HG02610 (cell line): ENCODE measurements around the gene ESPNL.

ENCODE experiments used
- ATAC-seq: cut with Tn5 transposase; IDR thresholded peaks from one replicate; pipeline ENCODE4 v1.9.1; 2021; ENCODE audit warnings: mild to moderate bottlenecking, moderate library complexity; ENCODE audit not compliant: unreplicated experiment

ESPNL gene

GRCh38 chr2:238125127-238125885 is 25.2 kb downstream of the ESPNL start:
- no peak for ATAC-seq

- ATAC-seq: no peak
Measured at GRCh38 chr2:238126338-238126737, 26.2 kb downstream of the ESPNL start.

- no peak for ATAC-seq
Measured at GRCh38 chr2:238126775-238127164, 26.6 kb downstream of the ESPNL start.

- no peak for ATAC-seq
Measured at GRCh38 chr2:238127165-238128060, 27.3 kb downstream of the ESPNL start.

GRCh38 chr2:238128061-238128440 is 27.9 kb downstream of the ESPNL start:
- no peak for ATAC-seq

GRCh38 chr2:238128534-238129001 is 28.4 kb downstream of the ESPNL start:
- no peak for ATAC-seq

- no peak for ATAC-seq
Measured at GRCh38 chr2:238129166-238130010, 29.2 kb downstream of the ESPNL start.

GRCh38 chr2:238130111-238130695 is 30.1 kb downstream of the ESPNL start:
- no peak for ATAC-seq

GRCh38 chr2:238130696-238131628 is 30.8 kb downstream of the ESPNL start:
- no peak for ATAC-seq

GRCh38 chr2:238131761-238132462 is 31.8 kb downstream of the ESPNL start:
- no peak for ATAC-seq

- ATAC-seq: no peak
Measured at GRCh38 chr2:238132463-238133450, 32.6 kb downstream of the ESPNL start.

GRCh38 chr2:238133499-238134392 is 33.6 kb downstream of the ESPNL start:
- ATAC-seq: no peak

- no peak for ATAC-seq
Measured at GRCh38 chr2:238134393-238134785, 34.2 kb downstream of the ESPNL start.

GRCh38 chr2:238135601-238136150 is 35.5 kb downstream of the ESPNL start:
- no peak for ATAC-seq

GRCh38 chr2:238136820-238137537 is 36.8 kb downstream of the ESPNL start:
- ATAC-seq: no peak

- ATAC-seq: no peak
Measured at GRCh38 chr2:238137885-238138284, 37.7 kb downstream of the ESPNL start.
